Fibroblast of the aortic adventitia (primary cell): ENCODE results near the gene OR52E4. TPM values are rescaled to one million over a fixed set of nuclear protein-coding genes. Genes with fewer than 3 reads are reported as not detected.
A peak's percentile ranks its signal among the peaks of the same experiment; 100 is the strongest.

Experiments used
- DNase-seq: peaks from one replicate; pipeline ENCODE4 v3.0.0-alpha.2; 2010; ENCODE audit warnings: low read depth
- H3K4me3 ChIP-seq: 2 replicates; pipeline ENCODE4 v1.5.1; 2011; ENCODE audit warnings: low read depth, mild to moderate bottlenecking, control low read depth, low read length, moderate library complexity
- total RNA-seq: library from RNA; depleted of rRNA; stranded (reverse); fragments of >200 nt; gene quantifications from 2 replicates; pipeline ENCODE4 v1.2.3, GENCODE V29; 2012; ENCODE audit warnings: low replicate concordance
- TF ChIP-seq, protein P1 (sequence below): IDR thresholded peaks from 2 replicates; pipeline ENCODE4 v1.5.1; 2011; ENCODE audit warnings: mild to moderate bottlenecking, low read length, control low read depth, inconsistent platforms; ENCODE audit not compliant: insufficient read depth

The OR52E4 gene
- total RNA-seq, 1 donor = not detected

DNA sequence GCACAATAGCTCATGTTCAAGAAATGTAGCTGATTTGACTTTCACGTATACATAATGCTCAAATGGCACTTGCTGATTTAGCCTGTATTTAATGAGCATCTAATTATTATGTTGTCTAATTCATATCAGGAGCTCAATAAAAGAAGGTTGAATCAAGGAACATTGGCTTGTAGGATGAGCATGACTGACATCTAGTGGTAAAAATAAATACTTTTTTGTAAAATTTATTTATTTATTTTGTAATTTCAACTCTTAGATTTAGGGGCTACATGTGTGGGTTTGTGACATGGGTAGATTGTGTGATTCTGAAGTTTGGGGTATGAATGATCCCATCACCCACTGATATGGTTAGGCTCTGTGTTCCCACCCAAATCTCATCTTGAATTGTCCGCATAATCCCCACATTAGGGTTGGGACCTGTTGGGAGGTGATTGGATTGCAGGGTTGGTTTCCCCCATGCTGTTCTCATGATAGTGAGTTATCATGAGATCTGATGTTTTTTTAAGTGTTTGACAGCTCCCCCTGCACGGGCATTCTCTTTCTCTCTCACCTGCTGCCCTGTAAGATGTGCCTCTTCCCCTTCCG is 10.9 kb downstream of the OR52E4 start:
- peak; percentile 33 for DNase-seq

GRCh38 chr11:5892908-5893307 is 12.5 kb downstream of the OR52E4 start, which contains the start of gene OR52E5:
OR52E5 (plus strand) TSS chr11:5893208; CDS start chr11:5900777, 7,569 bp downstream.
- no peak for DNase-seq
- TF ChIP-seq, protein P1, sequence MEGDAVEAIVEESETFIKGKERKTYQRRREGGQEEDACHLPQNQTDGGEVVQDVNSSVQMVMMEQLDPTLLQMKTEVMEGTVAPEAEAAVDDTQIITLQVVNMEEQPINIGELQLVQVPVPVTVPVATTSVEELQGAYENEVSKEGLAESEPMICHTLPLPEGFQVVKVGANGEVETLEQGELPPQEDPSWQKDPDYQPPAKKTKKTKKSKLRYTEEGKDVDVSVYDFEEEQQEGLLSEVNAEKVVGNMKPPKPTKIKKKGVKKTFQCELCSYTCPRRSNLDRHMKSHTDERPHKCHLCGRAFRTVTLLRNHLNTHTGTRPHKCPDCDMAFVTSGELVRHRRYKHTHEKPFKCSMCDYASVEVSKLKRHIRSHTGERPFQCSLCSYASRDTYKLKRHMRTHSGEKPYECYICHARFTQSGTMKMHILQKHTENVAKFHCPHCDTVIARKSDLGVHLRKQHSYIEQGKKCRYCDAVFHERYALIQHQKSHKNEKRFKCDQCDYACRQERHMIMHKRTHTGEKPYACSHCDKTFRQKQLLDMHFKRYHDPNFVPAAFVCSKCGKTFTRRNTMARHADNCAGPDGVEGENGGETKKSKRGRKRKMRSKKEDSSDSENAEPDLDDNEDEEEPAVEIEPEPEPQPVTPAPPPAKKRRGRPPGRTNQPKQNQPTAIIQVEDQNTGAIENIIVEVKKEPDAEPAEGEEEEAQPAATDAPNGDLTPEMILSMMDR = no peak
- H3K4me3 ChIP-seq = no peak within 1 kb of the TSS

More for the DNA sequence above, 10.9 kb downstream of the OR52E4 start:
- H3K4me3 ChIP-seq = no peak overlapping the region
- TF ChIP-seq, protein P1 = peak; percentile 49

DNA sequence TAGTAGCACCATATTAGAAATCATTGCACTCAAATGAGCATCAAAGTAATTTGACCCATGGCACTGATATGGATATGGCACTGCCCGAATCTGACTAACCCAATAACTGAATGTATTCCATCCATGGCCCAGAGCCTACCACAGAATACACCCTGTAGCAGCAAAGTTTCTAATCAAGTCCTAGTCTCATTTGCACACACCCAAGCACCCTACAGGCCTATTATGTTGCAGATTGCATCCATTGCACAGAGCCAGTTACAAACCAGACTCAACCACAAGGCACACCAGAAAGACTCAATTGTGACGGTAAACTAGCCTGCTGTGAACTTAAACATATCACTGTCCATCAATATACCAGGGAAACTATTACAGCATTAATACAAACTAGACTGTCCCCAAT is 19.1 kb downstream of the OR52E4 start:
- TF ChIP-seq, protein P1 = no peak
- no peak for DNase-seq
- no peak overlapping the region for H3K4me3 ChIP-seq

DNA sequence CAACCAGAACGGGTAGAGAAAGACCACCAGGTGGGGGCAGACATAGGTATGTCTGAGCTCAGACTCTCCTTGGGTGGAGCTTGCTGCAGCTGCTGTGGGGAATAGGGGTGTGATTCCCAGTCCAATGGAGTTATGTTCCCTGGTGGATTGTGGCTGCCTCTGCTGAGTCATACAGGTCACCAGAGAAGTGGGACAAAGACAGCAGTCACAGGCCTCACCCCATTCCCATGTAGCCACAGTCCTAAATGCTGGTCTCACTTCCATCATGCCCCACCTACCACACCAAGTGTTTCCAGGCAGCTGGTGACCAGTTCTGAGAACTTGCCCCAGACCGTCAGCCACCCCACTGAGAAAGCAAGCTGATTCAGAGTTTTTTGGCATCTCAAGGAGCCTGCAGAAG is 30.1 kb downstream of the OR52E4 start:
- no peak overlapping the region for H3K4me3 ChIP-seq
- no peak for DNase-seq
- TF ChIP-seq, protein P1 = no peak

DNA sequence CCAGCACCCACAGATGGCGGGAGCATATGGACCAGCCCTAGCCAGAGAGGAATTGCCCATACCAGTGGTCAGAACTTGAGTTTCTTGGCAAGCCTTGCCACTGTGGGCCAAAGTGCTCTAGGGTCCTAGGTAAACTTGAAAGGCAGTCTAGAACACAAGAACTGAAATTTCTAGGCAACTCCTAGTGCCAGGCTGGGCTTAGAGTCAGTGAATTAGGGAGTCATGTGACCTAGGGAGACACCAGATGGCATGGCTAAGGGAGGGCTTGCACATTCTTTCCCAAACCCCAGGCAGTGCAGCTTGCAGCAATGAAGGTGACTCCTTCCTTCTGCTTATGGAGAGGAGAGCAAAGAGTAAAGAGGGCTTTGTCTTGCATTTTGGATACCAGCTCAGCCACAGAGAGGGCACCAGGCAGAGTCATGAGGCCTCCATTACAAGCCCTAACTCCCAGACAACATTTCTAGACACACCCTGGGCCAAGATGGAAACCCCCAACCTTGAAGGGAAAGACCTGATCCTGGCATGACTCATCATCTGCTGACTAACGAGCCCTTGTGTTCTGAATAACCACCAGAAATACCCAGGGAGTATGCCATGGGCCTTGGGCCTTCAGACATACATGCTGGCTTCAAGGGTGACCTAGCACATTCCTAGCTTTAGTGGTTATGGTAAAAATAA is 42.5 kb downstream of the OR52E4 start:
- DNase-seq = no peak

DNA sequence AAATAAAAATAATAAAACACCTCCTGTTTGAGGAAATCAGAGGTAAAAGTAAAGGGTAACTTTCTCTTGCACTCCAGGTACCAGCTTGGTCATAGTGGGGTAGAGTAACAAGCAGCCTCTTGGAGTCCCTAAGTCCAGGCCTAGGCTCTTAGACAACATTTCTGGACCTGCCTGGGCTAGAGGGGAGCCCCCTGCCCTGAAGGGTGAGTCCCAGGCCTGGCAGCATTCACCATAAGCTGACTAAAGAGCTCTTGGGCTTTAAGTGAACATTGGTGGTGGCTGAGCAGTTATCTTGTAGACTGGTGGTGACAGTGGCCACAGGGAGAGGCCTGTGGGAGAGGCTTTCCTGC is 43.0 kb downstream of the OR52E4 start:
- TF ChIP-seq, protein P1 = no peak

More for the DNA sequence above, 42.5 kb downstream of the OR52E4 start:
- TF ChIP-seq, protein P1 = no peak
- H3K4me3 ChIP-seq = no peak overlapping the region

More for the DNA sequence above, 43.0 kb downstream of the OR52E4 start:
- no peak overlapping the region for H3K4me3 ChIP-seq
- no peak for DNase-seq
